Left renal pelvis (tissue), 4 donors: ENCODE results near the gene ZNF17. TPM values are rescaled to one million over a fixed set of nuclear protein-coding genes. Genes with fewer than 3 reads are reported as not detected.
"Not testable (repeated sequence)": the region's sequence is repeated elsewhere in the genome, so short reads cannot be mapped to it uniquely, and the experiment has no call there.

ENCODE experiments used
- DNase-seq, 4 donors: peaks; one replicate each; pipeline ENCODE4 v3.0.0-alpha.2; 2013; ENCODE audit warnings: low read depth in 4 of 4, low spot score in 3 of 4
- polyA plus RNA-seq, 4 donors: library from polyadenylated mRNA; unstranded; fragments of 120-200 nt; gene quantifications; one replicate each; pipeline ENCODE4 v1.2.1, GENCODE V29; 2013; ENCODE audit not compliant: insufficient read length in 4 of 4

ZNF17 gene
- polyA plus RNA-seq, result 10 to 100 TPM; 11.7 to 13.9 (median 12.3) TPM

DNA sequence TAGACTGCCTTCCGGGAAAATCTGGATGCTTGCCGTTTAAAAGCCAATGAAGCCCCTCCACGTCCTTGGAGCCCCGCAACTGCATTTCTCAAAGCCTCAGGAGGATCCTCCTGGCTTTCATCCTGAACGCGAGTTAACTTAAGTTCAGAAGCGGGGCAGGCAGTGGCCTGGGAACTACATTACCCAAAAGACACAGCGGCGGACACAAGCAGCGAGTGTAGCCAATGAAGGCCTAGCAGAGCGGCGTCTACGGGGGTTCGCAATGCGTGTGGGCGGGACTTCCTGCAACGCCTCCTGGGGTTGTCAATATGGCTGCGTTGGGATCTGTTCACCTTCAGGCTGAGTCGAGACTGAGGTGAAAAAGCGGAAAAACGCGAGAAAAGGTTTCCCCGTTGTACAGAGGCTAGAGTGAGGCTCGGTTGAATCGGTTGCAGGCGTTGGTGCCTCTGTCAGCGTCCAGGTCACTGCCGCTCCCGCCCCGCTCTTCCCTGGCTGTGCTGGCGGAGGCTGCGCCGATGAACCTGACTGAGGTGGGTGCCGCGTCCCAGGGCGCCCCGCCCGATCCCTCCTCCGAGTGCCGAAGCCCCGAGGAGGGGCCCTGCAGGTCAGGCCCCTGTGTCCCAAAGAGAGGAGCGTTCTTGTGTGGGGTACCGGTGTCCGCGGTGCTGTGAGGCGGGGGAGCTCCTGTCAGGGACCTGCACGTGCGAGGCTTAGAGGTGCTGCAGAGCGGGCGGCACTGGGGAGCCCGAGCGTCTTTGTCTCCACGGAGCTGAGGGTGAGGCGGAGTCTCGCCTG, at the start of gene ZNF17:
TSS of gene ZNF17 (plus strand) at position 285 of the 795 bp plus-strand sequence. CDS start 2,455 bp downstream, outside the sequence.
- DNase-seq, result peak; percentile 75 to 91 (median 82)

GRCh38 chr19:57362419-57362818, 48.5 kb upstream of the ZNF17 start:
- no peak for DNase-seq

DNA sequence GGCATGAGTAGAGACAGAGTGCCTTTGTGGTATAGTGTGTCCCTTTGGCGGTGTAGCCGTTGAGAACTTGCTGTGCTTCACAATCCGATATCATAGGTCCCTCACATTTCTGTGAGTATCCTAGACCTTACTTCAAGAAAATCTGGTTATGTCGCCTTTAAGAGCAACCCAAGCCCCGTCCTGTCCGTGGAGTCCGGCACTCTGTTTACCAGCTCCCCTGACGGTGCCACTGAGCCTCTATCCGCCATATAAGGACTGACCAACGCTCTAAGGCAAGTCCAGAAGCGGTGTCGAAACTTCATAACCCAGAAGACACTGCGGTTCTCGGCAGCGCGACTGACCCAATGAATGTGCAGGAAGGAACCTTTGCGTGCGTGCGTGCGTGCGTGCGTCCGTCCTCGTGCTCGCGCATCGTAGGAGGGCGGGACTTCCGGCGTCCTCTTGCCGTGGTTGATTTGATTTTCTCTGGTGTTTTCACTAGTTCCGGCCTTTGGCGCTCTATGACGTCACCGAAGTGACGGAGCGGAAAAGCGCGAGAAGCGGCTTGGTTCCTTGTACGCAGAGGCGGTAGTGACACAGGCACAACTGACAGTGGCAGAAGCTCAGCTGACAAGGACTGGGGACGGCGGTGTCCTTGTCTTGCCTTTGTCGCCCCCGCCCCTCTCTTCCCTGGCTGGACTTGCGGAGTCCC, 47.8 kb upstream of the ZNF17 start, which contains the start of the genes TRAPPC2B and ZNF547:
TSS of gene TRAPPC2B (plus strand) at position 555 of the 691 bp plus-strand sequence. CDS start 1,283 bp downstream, outside the sequence.
TSS of gene ZNF547 (plus strand) at position 555 of the 691 bp plus-strand sequence. CDS start 5,005 bp downstream, outside the sequence.
- DNase-seq, result peak; percentile 98 to 99 (median 99)

DNA sequence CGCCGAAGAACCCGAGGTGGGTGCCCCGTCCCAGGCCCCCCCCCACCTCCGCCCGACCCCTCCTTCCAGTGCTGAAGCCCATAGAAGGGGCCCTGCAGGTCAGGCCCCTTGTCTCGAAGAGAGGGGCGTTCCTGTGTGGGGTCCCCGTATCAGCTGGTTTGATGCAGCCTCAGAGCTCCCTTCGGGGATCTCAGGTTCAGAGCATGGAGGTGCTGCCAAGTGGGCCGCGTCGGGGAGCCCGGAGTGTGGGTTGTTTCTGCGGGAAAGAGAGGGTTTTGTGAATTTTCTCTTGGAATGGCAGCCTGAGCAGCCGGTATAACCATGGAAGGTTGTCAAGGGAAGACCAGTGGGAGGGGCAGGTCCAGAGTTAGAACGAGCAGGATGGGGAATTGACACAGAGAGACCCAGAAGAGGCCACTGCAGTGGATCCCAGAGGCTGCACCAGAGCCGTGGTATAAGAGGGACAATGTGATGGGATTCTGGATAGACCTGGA, 47.2 kb upstream of the ZNF17 start:
- no peak for DNase-seq

- DNase-seq, result no peak
These were observed 44.2 kb upstream of the ZNF17 start for GRCh38 chr19:57366776-57367175.

- no peak for DNase-seq
These were observed 36.8 kb upstream of the ZNF17 start for GRCh38 chr19:57374179-57374578.

GRCh38 chr19:57374647-57375046, 36.3 kb upstream of the ZNF17 start:
- DNase-seq, result not testable (repeated sequence)

DNA sequence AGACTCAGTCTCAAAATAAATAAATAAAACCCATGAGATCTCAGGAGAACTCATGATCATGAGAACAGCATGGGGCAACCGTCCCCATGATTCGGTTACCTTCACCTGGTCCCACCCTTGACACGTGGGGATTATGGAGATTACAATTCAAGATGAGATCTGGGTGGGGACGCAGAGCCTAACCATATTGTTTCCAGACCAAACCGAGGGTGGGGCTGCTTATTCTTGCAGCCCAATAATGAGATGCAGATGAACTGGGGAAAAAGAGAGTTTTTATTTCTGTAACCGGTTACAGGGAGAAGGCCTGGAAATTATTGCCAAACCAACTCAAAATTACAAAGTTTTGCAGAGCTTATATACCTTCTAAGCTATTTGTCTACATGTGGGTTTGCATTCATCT, 34.8 kb upstream of the ZNF17 start:
- DNase-seq, result no peak

GRCh38 chr19:57377498-57378146, 33.3 kb upstream of the ZNF17 start:
- no peak for DNase-seq

- no peak for DNase-seq
These were observed 30.0 kb upstream of the ZNF17 start for GRCh38 chr19:57380923-57381322.

- DNase-seq, result no peak
These were observed 28.0 kb upstream of the ZNF17 start for GRCh38 chr19:57382806-57383488.

DNA sequence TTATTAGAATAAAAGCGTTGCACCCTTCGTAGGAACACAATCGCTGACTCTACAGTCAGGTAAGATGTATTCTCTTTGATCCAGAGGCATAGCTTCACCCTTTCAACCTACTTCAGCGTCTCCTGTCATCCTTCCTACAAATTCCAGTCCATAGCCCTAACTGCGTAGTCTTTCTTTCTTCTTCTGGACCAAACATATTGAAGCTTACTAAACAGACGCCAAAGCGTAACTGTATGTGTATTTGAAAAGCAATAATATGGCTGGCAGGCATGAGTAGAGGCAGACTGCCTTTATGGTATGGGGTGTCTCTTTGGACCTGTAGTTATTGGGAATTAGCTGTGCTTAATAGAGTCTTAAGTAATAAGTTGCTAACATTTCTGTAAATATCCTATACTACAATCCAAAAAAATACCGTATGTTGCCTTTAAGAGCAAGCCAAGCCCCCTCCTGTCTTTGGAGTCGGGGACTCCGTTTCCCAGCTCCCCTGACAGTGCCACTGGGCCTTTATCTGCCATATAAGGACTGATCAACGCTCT, 21.7 kb upstream of the ZNF17 start:
- DNase-seq, result no peak

DNA sequence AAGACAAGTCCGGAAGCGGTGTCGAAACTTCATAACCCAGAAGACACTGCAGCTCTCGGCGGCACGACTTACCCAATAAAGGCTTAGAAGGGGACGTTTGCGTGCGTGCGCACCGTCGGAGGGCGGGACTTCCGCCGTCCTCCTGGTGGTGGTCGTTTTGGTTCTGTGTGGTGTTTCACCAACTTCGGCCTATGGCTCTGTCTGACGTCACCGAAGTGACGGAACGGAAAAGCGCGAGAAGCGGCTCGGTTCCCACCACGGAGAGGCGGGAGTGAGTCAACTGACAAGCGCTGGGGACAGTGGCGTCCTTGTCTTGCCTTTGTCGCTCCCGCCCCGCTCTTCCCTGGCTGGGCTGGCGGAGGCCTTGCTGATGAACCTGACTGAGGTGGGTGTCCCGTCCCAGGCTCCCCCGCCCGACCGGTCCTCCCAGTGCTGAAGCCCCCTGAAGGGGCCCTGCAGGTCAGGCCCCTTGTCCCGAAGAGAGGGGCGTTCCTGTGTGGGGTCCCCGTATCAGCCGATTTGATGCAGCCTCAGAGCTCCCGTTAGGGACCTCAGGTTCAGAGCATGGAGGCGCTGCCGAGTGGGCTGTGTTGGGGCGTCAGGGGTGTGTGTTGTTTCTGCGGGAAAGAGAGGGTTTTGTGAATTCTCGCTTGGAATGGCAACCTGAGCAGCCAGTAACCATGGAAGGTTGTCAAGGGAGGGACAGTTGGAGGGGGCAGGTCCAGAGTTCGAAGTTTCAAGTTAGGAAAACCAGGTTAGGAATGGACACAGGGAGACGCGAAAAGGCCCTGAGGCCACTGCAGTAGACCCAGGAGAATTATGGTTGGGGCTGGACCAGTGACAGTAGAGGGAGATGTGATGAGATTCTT, 21.0 kb upstream of the ZNF17 start, which contains the start of gene ZNF548:
TSS of gene ZNF548 (plus strand) at position 125 of the 869 bp plus-strand sequence. CDS start at position 371, 246 bp downstream.
- peak; percentile 95 to 98 (median 96) for DNase-seq

- no peak for DNase-seq
These were observed 15.3 kb upstream of the ZNF17 start for GRCh38 chr19:57395710-57396109.

DNA sequence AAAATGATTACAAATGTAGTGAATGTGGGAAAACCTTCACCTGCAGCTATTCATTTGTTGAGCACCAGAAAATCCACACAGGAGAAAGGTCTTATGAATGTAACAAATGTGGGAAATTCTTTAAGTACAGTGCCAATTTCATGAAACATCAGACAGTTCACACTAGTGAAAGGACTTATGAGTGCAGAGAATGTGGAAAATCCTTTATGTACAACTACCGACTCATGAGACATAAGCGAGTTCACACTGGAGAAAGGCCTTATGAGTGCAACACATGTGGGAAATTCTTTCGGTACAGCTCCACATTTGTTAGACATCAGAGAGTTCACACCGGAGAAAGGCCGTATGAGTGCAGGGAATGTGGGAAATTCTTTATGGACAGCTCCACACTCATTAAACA, 12.1 kb upstream of the ZNF17 start:
- no peak for DNase-seq

DNA sequence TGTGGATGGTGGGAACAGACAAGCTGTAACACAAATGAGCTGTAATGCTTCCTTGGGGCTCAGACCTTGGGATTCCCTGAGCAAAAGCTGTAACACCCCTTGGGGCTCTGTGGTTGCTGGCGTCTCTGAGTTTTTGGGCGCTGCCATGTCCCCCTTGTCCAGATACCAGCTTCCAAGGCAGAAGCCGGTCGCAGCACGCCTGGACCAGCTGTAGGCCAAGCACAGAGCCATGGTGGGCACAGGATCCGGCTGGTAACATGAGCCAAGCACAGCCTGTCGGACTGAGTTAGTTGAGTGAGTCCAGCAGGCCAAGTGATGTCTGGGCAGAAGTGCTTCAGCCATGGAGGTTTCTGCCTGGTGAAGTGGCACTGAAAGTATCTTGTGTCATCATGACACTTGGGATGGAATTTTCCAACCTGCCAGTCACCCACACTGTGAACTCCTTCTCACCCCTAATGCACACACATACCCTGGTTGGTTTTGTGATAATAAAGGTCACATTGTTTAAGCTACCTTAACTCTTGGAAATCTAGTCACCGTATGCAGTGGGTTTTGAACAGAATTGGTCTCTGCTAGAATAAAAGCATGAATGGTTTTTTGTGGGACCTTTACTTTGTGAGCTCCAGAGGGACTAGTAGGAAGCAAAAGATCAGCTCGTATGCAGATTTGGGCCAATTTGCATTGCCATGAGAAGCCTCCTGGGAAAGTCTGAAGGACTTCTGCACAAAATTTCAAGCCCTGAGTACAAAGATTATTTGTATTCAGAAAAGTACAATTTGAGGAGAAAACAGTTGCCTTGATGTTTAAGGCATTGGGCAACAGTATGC, 7.0 kb upstream of the ZNF17 start:
- DNase-seq, result no peak

DNA sequence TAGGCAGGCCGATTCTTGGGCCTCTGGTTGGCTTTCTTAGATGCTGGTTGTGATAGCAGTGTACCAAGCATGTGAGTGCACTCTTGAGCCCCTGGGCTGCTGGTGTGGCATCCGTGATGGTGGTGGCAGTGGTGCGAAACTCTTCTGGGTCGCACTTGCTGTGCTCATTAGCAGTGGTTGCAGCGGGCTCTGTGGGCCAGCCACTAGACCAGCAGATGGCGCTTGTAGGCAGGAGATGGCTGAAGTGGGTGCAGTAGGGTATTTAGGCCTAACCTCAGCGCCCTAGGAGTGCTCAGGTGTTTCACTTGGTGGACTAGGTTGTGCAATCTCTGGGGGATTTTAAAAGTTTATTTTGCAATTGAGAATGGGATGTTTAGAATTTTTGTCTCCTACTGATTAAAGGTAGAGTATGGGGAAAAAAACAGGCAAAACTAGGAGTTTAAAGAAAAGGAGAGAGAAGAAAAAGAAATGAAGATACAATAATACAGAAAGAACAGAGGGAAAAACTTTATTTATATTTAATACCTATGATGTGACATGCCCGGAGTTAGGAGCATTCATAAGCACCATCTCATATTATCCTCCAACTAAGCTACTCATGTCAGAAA, 4.3 kb upstream of the ZNF17 start:
- DNase-seq, result peak in 1 of 4 donors; percentile 32

GRCh38 chr19:57419439-57419838, 8.5 kb downstream of the ZNF17 start:
- DNase-seq, result no peak
